UCSD-AML1 (cell line): ENCODE results near the gene GET3.
"Not testable (repeated sequence)": the region's sequence is repeated elsewhere in the genome, so short reads cannot be mapped to it uniquely, and the experiment has no call there.

Source experiments
- DNase-seq: peaks from one replicate; lab custom pipeline; 2025; ENCODE audit not compliant: unreplicated experiment; lab: John Stamatoyannopoulos, UW

Gene GET3

GRCh38 chr19:12790628-12791344 is 53.5 kb downstream of the GET3 start:
- DNase-seq: no peak

- DNase-seq: peak; percentile 97
Observed at GRCh38 chr19:12791345-12792050, 54.2 kb downstream of the GET3 start, which contains the start of gene JUNB. TSS of gene JUNB (plus strand) at chr19:12791486. CDS start at chr19:12791772, 286 bp downstream.

- peak; percentile 79 for DNase-seq
Observed at GRCh38 chr19:12792051-12792852, 55.0 kb downstream of the GET3 start.

GRCh38 chr19:12792853-12793289 is 55.6 kb downstream of the GET3 start:
- DNase-seq: no peak

DNA sequence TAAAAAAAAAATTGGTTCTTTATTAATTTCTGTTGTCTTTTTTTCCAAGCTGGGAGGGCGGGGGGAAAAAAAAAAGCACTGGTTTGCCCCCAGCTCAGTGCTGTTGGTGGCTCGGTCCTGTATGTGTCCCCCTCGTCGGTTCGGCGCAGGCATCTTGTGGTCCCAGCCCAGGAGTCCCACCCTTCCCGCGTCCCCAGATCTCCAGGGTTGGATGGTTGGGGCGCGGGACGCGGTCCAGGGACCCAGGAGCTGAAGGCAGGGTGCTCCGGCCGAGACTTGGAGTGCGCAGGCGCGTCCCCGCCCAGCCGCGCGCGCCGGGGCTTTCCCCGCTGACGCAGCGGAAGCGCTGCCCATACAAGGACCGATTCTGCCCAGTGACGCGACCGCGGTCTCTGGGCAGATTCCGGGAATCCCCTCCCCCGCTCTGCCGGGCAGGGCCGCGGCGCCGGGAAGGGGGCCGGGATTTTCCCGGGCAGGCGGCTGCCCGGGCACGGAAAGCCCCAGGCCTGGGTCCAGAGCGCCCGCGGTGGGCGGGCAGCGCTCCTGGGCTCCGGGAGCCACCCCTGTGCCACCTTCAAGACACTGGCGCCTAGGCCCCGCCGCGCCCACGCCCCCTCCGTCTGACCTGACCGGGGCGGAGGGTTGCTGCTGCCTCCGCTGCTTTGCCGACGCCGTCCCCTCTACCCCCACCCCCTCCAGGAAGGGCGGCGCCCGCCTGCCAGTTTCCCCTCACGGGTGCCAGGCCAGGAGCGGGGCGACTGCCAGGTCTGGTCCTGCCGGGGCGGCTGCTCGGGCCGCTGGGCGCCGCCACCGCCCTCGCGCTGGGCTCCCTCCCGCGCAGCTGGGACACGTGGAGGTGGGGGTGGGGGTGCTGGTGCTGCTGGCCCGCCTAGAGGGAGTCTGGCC is 56.2 kb downstream of the GET3 start:
- DNase-seq: peak; percentile 95

- no peak for DNase-seq
Observed at GRCh38 chr19:12794196-12794941, 57.1 kb downstream of the GET3 start.

GRCh38 chr19:12794971-12795381 is 57.7 kb downstream of the GET3 start:
- no peak for DNase-seq

GRCh38 chr19:12796146-12797071 is 59.1 kb downstream of the GET3 start:
- peak; percentile 76 for DNase-seq

GRCh38 chr19:12797141-12797587 is 59.9 kb downstream of the GET3 start:
- DNase-seq: no peak

DNA sequence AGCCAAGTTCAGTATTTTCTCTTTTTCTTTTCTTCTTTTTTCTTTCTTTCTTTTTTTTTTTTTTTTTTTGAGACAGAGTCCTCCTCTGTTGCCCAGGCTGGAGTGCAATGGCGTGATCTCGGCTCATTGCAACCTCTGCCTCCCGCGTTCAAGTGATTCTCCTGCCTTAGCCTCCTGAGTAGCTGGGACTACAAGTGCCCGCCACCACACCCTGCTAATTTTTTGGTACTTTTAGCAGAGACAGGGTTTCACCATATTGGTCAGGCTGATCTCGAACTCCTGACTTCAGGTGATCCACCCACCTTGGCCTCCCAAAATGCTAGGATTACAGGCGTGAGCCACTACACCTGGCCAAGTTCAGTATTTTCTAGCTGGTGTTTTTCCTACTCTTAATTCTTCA is 60.3 kb downstream of the GET3 start:
- DNase-seq: not testable (repeated sequence)
